ENCODE measurements around the gene STEAP3.

Gene STEAP3

GRCh38 chr2:119234021-119235019 is 10.7 kb downstream of the STEAP3 start:
- no peaks in the 10 kb centered on the region for H3K4me1 ChIP-seq (ENCODE audit: insufficient read depth, low read length)
- H3K9me3 ChIP-seq (ENCODE audit: low read length) = no peaks in the 10 kb centered on the region
- H3K36me3 ChIP-seq (ENCODE audit: insufficient read depth, low read length) = no peaks in the 10 kb centered on the region

GRCh38 chr2:119236796-119237195 is 13.2 kb downstream of the STEAP3 start:
- peaks cover 8% of the 10 kb centered on the region for H3K27me3 ChIP-seq (ENCODE audit: insufficient read depth, low read length)
- H3K4me1 ChIP-seq (ENCODE audit: insufficient read depth, low read length) = peaks cover 2% of the 10 kb centered on the region
- H3K4me3 ChIP-seq (ENCODE audit: low read length) = no peak overlapping the region
- no peaks in the 10 kb centered on the region for H3K36me3 ChIP-seq (ENCODE audit: insufficient read depth, low read length)
- H2AFZ ChIP-seq (ENCODE audit: low read depth, low read length) = no peak overlapping the region
- no peaks in the 10 kb centered on the region for H3K9me3 ChIP-seq (ENCODE audit: low read length)

More at GRCh38 chr2:119234021-119235019, 10.7 kb downstream of the STEAP3 start:
- Histone ChIP-seq H3K4me3 (ENCODE audit: low read length) (no peak overlapping the region), H3K27me3 (ENCODE audit: insufficient read depth, low read length) (peaks cover 8% of the 10 kb centered on the region), H2AFZ (ENCODE audit: low read depth, low read length) (no peak overlapping the region)

- H2AFZ ChIP-seq (ENCODE audit: low read depth, low read length) = no peak overlapping the region
- H3K36me3 ChIP-seq (ENCODE audit: insufficient read depth, low read length) = no peaks in the 10 kb centered on the region
- H3K9me3 ChIP-seq (ENCODE audit: low read length) = no peaks in the 10 kb centered on the region
- H3K27me3 ChIP-seq (ENCODE audit: insufficient read depth, low read length) = peaks cover 6% of the 10 kb centered on the region
- no peak overlapping the region for H3K4me3 ChIP-seq (ENCODE audit: low read length)
- peaks cover 2% of the 10 kb centered on the region for H3K4me1 ChIP-seq (ENCODE audit: insufficient read depth, low read length)
Measured at GRCh38 chr2:119240311-119241204, 16.9 kb downstream of the STEAP3 start.

GRCh38 chr2:119241205-119241532 is 17.5 kb downstream of the STEAP3 start:
- H3K9me3 ChIP-seq (ENCODE audit: low read length) = no peaks in the 10 kb centered on the region
- no peak overlapping the region for H3K4me3 ChIP-seq (ENCODE audit: low read length)
- H3K27me3 ChIP-seq (ENCODE audit: insufficient read depth, low read length) = peaks cover 3% of the 10 kb centered on the region
- H3K36me3 ChIP-seq (ENCODE audit: insufficient read depth, low read length) = no peaks in the 10 kb centered on the region
- peaks cover 2% of the 10 kb centered on the region for H3K4me1 ChIP-seq (ENCODE audit: insufficient read depth, low read length)
- H2AFZ ChIP-seq (ENCODE audit: low read depth, low read length) = no peak overlapping the region

- no peaks in the 10 kb centered on the region for H3K9me3 ChIP-seq (ENCODE audit: low read length)
- H3K4me3 ChIP-seq (ENCODE audit: low read length) = no peak overlapping the region
- peaks cover 2% of the 10 kb centered on the region for H3K4me1 ChIP-seq (ENCODE audit: insufficient read depth, low read length)
- H3K36me3 ChIP-seq (ENCODE audit: insufficient read depth, low read length) = no peaks in the 10 kb centered on the region
- no peaks in the 10 kb centered on the region for H3K27me3 ChIP-seq (ENCODE audit: insufficient read depth, low read length)
- H2AFZ ChIP-seq (ENCODE audit: low read depth, low read length) = no peak overlapping the region
Measured at GRCh38 chr2:119242276-119243119, 18.9 kb downstream of the STEAP3 start.

- H2AFZ ChIP-seq (ENCODE audit: low read depth, low read length) = no peak overlapping the region
- no peaks in the 10 kb centered on the region for H3K9me3 ChIP-seq (ENCODE audit: low read length)
- H3K4me3 ChIP-seq (ENCODE audit: low read length) = no peak overlapping the region
- H3K4me1 ChIP-seq (ENCODE audit: insufficient read depth, low read length) = peaks cover 2% of the 10 kb centered on the region
- H3K27me3 ChIP-seq (ENCODE audit: insufficient read depth, low read length) = peaks cover 2% of the 10 kb centered on the region
- H3K36me3 ChIP-seq (ENCODE audit: insufficient read depth, low read length) = no peaks in the 10 kb centered on the region
Measured at GRCh38 chr2:119243621-119244020, 20.0 kb downstream of the STEAP3 start.

- Histone ChIP-seq H3K36me3 (ENCODE audit: insufficient read depth, low read length) (no peaks in the 10 kb centered on the region), H3K27me3 (ENCODE audit: insufficient read depth, low read length) (peaks cover 2% of the 10 kb centered on the region), H3K4me3 (ENCODE audit: low read length) (no peak overlapping the region), H2AFZ (ENCODE audit: low read depth, low read length) (no peak overlapping the region), H3K4me1 (ENCODE audit: insufficient read depth, low read length) (peaks cover 2% of the 10 kb centered on the region), H3K9me3 (ENCODE audit: low read length) (no peaks in the 10 kb centered on the region)
Measured at GRCh38 chr2:119245076-119245840, 21.6 kb downstream of the STEAP3 start.

GRCh38 chr2:119245841-119246230 is 22.2 kb downstream of the STEAP3 start:
- Histone ChIP-seq H3K9me3 (ENCODE audit: low read length) (no peaks in the 10 kb centered on the region), H3K4me1 (ENCODE audit: insufficient read depth, low read length) (peaks cover 3% of the 10 kb centered on the region), H3K27me3 (ENCODE audit: insufficient read depth, low read length) (peaks cover 4% of the 10 kb centered on the region), H3K36me3 (ENCODE audit: insufficient read depth, low read length) (no peaks in the 10 kb centered on the region), H3K4me3 (ENCODE audit: low read length) (no peak overlapping the region), H2AFZ (ENCODE audit: low read depth, low read length) (no peak overlapping the region)

GRCh38 chr2:119246884-119247843 is 23.5 kb downstream of the STEAP3 start:
- Histone ChIP-seq H3K9me3 (ENCODE audit: low read length) (no peaks in the 10 kb centered on the region), H3K36me3 (ENCODE audit: insufficient read depth, low read length) (no peaks in the 10 kb centered on the region), H3K4me3 (ENCODE audit: low read length) (no peak overlapping the region), H2AFZ (ENCODE audit: low read depth, low read length) (no peak overlapping the region), H3K27me3 (ENCODE audit: insufficient read depth, low read length) (peaks cover 4% of the 10 kb centered on the region), H3K4me1 (ENCODE audit: insufficient read depth, low read length) (peaks cover 5% of the 10 kb centered on the region)

- H3K4me1 ChIP-seq (ENCODE audit: insufficient read depth, low read length) = peaks cover 12% of the 10 kb centered on the region
- no peaks in the 10 kb centered on the region for H3K9me3 ChIP-seq (ENCODE audit: low read length)
- no peak overlapping the region for H2AFZ ChIP-seq (ENCODE audit: low read depth, low read length)
- no peak overlapping the region for H3K4me3 ChIP-seq (ENCODE audit: low read length)
- H3K27me3 ChIP-seq (ENCODE audit: insufficient read depth, low read length) = peaks cover 8% of the 10 kb centered on the region
- no peaks in the 10 kb centered on the region for H3K36me3 ChIP-seq (ENCODE audit: insufficient read depth, low read length)
Measured at GRCh38 chr2:119247844-119248271, 24.2 kb downstream of the STEAP3 start.

- Histone ChIP-seq H2AFZ (ENCODE audit: low read depth, low read length) (no peak overlapping the region), H3K9me3 (ENCODE audit: low read length) (no peaks in the 10 kb centered on the region)
Measured at GRCh38 chr2:119248311-119248710, 24.7 kb downstream of the STEAP3 start.

More at GRCh38 chr2:119248311-119248710, 24.7 kb downstream of the STEAP3 start:
- H3K4me1 ChIP-seq (ENCODE audit: insufficient read depth, low read length) = peaks cover 14% of the 10 kb centered on the region
- H3K27me3 ChIP-seq (ENCODE audit: insufficient read depth, low read length) = peaks cover 8% of the 10 kb centered on the region
- H3K36me3 ChIP-seq (ENCODE audit: insufficient read depth, low read length) = no peaks in the 10 kb centered on the region
- H3K4me3 ChIP-seq (ENCODE audit: low read length) = no peak overlapping the region
